ENCODE results near the gene AASDH. TPM values are rescaled to one million over a fixed set of nuclear protein-coding genes. Genes with fewer than 3 reads are reported as not detected.

AASDH gene
- total RNA-seq, 1 experiment from 2014 or later = 11.5 TPM

GRCh38 chr4:56314207-56314915 is 72.9 kb downstream of the AASDH start:
- no TSS peak for BruUV-seq (replicated peaks)
- no peaks in the 10 kb centered on the region for H3K4me1 ChIP-seq (replicated peaks; ENCODE audit: insufficient read depth)
- no peak overlapping the region for H3K4me2 ChIP-seq
- no peak overlapping the region for H2AFZ ChIP-seq
- DNase-seq = no peak
- intact Hi-C loops (cut with micrococcal nuclease; ENCODE audit: unreplicated experiment) = no loop called here
- no peaks in the 10 kb centered on the region for H3K9me2 ChIP-seq (ENCODE audit: insufficient read depth)
- ChIA-PET CTCF (no interaction called here), POLR2A (ENCODE audit: unreplicated experiment) (no interaction called here)
- no peaks in the 10 kb centered on the region for H3K27me3 ChIP-seq (ENCODE audit: insufficient read depth, low read depth)
- no peaks in the 10 kb centered on the region for H3K9me3 ChIP-seq (ENCODE audit: insufficient read depth, low read depth)
- H4K20me1 ChIP-seq (ENCODE audit: insufficient read depth) = no peaks in the 10 kb centered on the region
- no peaks in the 10 kb centered on the region for H3K36me3 ChIP-seq (ENCODE audit: low read depth)
- no peaks in the 10 kb centered on the region for H3K79me2 ChIP-seq (ENCODE audit: low read depth)
- no peak overlapping the region for H3K27ac ChIP-seq
- TF ChIP-seq EZH2 (IDR thresholded peaks at IDR 0.05; ENCODE audit: low read depth) (no peak), CTCF (conservative IDR thresholded peaks at IDR 0.05) (no peak)
- no peaks in the 10 kb centered on the region for H3F3A ChIP-seq (ENCODE audit: insufficient read depth, low read depth)
- no peak overlapping the region for H3K4me3 ChIP-seq

DNA sequence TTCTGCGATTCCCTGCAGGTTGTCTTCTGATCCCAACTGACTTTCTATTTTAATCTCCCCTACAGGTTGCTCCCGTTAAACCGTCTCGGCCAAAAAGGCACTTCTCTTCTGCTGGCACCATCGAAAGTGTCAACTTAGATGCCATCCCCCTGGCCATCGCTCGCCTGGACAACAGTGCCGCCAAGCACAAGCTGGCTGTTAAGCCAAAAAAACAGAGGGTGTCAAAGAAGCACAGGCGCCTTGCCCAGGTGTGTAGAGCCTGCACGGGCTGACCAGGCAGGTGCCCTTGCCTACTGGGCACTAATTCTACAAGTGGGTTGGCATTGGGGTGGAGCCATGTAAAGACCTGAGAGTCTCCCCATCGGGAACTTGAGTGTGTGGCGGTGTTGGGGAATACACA is 74.2 kb downstream of the AASDH start:
- CTCF ChIA-PET = no interaction called here

GRCh38 chr4:56311299-56311975 is 75.9 kb downstream of the AASDH start:
- no TSS peak for BruUV-seq (replicated peaks)
- H3K27ac ChIP-seq = no peak overlapping the region
- POLR2A ChIA-PET (ENCODE audit: unreplicated experiment) = interaction anchor here (0.6 kb wide), 1 partner anchor 557 kb away, joined by 3 read pairs; no protein-coding TSS in a partner anchor
- no peak overlapping the region for H2AFZ ChIP-seq
- no peak overlapping the region for H3K4me3 ChIP-seq
- no peaks in the 10 kb centered on the region for H4K20me1 ChIP-seq (ENCODE audit: insufficient read depth)
- H3K79me2 ChIP-seq (ENCODE audit: low read depth) = no peaks in the 10 kb centered on the region
- no peaks in the 10 kb centered on the region for H3F3A ChIP-seq (ENCODE audit: insufficient read depth, low read depth)
- CTCF ChIA-PET = no interaction called here
- no peak overlapping the region for H3K4me2 ChIP-seq
- TF ChIP-seq CTCF (conservative IDR thresholded peaks at IDR 0.05) (no peak), EZH2 (IDR thresholded peaks at IDR 0.05; ENCODE audit: low read depth) (no peak)
- no peak for DNase-seq
- no peaks in the 10 kb centered on the region for H3K36me3 ChIP-seq (ENCODE audit: low read depth)
- H3K27me3 ChIP-seq (ENCODE audit: insufficient read depth, low read depth) = no peaks in the 10 kb centered on the region
- no peaks in the 10 kb centered on the region for H3K9me2 ChIP-seq (ENCODE audit: insufficient read depth)
- H3K9me3 ChIP-seq (ENCODE audit: insufficient read depth, low read depth) = no peaks in the 10 kb centered on the region
- intact Hi-C loops (cut with micrococcal nuclease; ENCODE audit: unreplicated experiment) = no loop called here
- H3K4me1 ChIP-seq (replicated peaks; ENCODE audit: insufficient read depth) = no peaks in the 10 kb centered on the region

More for the DNA sequence above, 74.2 kb downstream of the AASDH start:
- H3K4me3 ChIP-seq = no peak overlapping the region
- H3K9me3 ChIP-seq (ENCODE audit: insufficient read depth, low read depth) = no peaks in the 10 kb centered on the region
- no peak overlapping the region for H2AFZ ChIP-seq
- TF ChIP-seq EZH2 (IDR thresholded peaks at IDR 0.05; ENCODE audit: low read depth) (no peak), CTCF (conservative IDR thresholded peaks at IDR 0.05) (no peak)
- H3K36me3 ChIP-seq (ENCODE audit: low read depth) = no peaks in the 10 kb centered on the region
- DNase-seq = no peak
- POLR2A ChIA-PET (ENCODE audit: unreplicated experiment) = no interaction called here
- H3K27ac ChIP-seq = no peak overlapping the region
- no peaks in the 10 kb centered on the region for H3K4me1 ChIP-seq (replicated peaks; ENCODE audit: insufficient read depth)
- H3K79me2 ChIP-seq (ENCODE audit: low read depth) = no peaks in the 10 kb centered on the region
- no peaks in the 10 kb centered on the region for H4K20me1 ChIP-seq (ENCODE audit: insufficient read depth)
- H3K4me2 ChIP-seq = no peak overlapping the region
- BruUV-seq (replicated peaks) = no TSS peak
- H3F3A ChIP-seq (ENCODE audit: insufficient read depth, low read depth) = no peaks in the 10 kb centered on the region
- intact Hi-C loops (cut with micrococcal nuclease; ENCODE audit: unreplicated experiment) = no loop called here
- no peaks in the 10 kb centered on the region for H3K9me2 ChIP-seq (ENCODE audit: insufficient read depth)
- no peaks in the 10 kb centered on the region for H3K27me3 ChIP-seq (ENCODE audit: insufficient read depth, low read depth)
